ENCODE measurements around the gene ADAMTS1.

The ADAMTS1 gene

DNA sequence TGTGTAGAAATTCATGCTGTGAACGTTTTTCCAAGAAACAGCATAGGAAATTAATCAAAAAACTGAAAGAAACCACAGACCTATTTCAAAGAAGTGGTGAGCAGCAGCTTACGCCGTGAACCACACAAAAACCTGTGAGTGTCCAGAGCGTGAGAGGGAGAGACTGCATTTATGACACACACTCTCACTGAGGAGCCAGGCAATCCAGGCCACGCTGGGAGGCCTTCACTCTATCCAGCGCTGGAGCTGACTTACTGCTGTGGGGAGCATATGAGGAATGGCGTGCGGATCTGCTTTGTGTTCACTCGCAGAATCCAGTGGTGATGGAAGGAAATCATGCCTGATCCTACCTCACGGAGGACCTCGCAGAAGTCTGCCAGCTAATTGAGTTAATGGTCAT lies 12.7 kb downstream of the ADAMTS1 start:
- TF ChIP-seq, protein P1, sequence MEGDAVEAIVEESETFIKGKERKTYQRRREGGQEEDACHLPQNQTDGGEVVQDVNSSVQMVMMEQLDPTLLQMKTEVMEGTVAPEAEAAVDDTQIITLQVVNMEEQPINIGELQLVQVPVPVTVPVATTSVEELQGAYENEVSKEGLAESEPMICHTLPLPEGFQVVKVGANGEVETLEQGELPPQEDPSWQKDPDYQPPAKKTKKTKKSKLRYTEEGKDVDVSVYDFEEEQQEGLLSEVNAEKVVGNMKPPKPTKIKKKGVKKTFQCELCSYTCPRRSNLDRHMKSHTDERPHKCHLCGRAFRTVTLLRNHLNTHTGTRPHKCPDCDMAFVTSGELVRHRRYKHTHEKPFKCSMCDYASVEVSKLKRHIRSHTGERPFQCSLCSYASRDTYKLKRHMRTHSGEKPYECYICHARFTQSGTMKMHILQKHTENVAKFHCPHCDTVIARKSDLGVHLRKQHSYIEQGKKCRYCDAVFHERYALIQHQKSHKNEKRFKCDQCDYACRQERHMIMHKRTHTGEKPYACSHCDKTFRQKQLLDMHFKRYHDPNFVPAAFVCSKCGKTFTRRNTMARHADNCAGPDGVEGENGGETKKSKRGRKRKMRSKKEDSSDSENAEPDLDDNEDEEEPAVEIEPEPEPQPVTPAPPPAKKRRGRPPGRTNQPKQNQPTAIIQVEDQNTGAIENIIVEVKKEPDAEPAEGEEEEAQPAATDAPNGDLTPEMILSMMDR (conservative IDR thresholded peaks at IDR 0.05; ENCODE audit: low read length): no peak
- TF ChIP-seq EZH2phosphoT487 (IDR thresholded peaks at IDR 0.05; ENCODE audit: borderline replicate concordance): no peak
- no peaks in the 10 kb centered on the region for H3F3A ChIP-seq (ENCODE audit: low read depth)
- H3K4me3 ChIP-seq (ENCODE audit: low read length, poor library complexity, severe bottlenecking): no peak overlapping the region
- no peak overlapping the region for H3K9ac ChIP-seq (ENCODE audit: low read depth, low read length, poor library complexity, severe bottlenecking)
- no peaks in the 10 kb centered on the region for H4K20me1 ChIP-seq (ENCODE audit: insufficient read depth, low read length, poor library complexity, severe bottlenecking)
- no peaks in the 10 kb centered on the region for H3K9me2 ChIP-seq (replicated peaks; ENCODE audit: low read depth, low read length)
- no peaks in the 10 kb centered on the region; the same call in 1 of the 2 replicates for H3K9me3 ChIP-seq (ENCODE audit: insufficient read depth, low read depth, low read length)
- no peaks in the 10 kb centered on the region for H3K27me3 ChIP-seq (ENCODE audit: insufficient read depth, low read length, poor library complexity, severe bottlenecking)
- H3K79me2 ChIP-seq (ENCODE audit: insufficient read depth, low read length): no peaks in the 10 kb centered on the region
- H3K4me2 ChIP-seq (ENCODE audit: low read depth, low read length, poor library complexity, severe bottlenecking): no peak overlapping the region
- no peaks in the 10 kb centered on the region for H3K36me3 ChIP-seq (ENCODE audit: insufficient read depth, low read length)
- H2AFZ ChIP-seq (ENCODE audit: low read length): no peak overlapping the region
- H3K4me1 ChIP-seq (ENCODE audit: insufficient read depth, low read length, poor library complexity, severe bottlenecking): no peaks in the 10 kb centered on the region

DNA sequence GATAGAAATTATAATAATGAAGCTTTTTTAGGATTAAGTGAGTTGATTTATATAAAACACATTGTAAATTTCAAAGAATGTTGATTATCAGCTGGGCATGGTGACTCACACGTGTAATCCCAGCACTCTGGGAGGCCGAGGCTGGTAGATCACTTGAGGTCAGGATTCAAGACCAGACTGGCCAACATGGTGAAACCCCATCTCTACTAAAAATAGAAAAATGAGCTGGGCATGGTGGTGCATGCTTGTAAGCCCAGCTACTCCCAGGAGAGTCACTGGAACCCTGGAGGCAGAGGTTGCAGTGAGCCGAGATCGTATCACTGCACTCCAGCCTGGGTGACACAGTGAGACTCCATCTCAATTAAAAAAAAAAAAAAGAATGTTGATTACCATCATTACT lies 18.4 kb downstream of the ADAMTS1 start:
- Histone ChIP-seq H3K9me2 (replicated peaks; ENCODE audit: low read depth, low read length) (no peaks in the 10 kb centered on the region), H3K9ac (ENCODE audit: low read depth, low read length, poor library complexity, severe bottlenecking) (no peak overlapping the region), H3K79me2 (ENCODE audit: insufficient read depth, low read length) (no peaks in the 10 kb centered on the region), H3K4me1 (ENCODE audit: insufficient read depth, low read length, poor library complexity, severe bottlenecking) (no peaks in the 10 kb centered on the region), H3F3A (ENCODE audit: low read depth) (no peaks in the 10 kb centered on the region), H3K9me3 (ENCODE audit: insufficient read depth, low read depth, low read length) (no peaks in the 10 kb centered on the region), H3K36me3 (ENCODE audit: insufficient read depth, low read length) (no peaks in the 10 kb centered on the region), H4K20me1 (ENCODE audit: insufficient read depth, low read length, poor library complexity, severe bottlenecking) (no peaks in the 10 kb centered on the region), H3K4me2 (ENCODE audit: low read depth, low read length, poor library complexity, severe bottlenecking) (no peak overlapping the region), H3K27me3 (ENCODE audit: insufficient read depth, low read length, poor library complexity, severe bottlenecking) (no peaks in the 10 kb centered on the region), H2AFZ (ENCODE audit: low read length) (no peak overlapping the region), H3K4me3 (ENCODE audit: low read length, poor library complexity, severe bottlenecking) (no peak overlapping the region)
- TF ChIP-seq, protein P1 (conservative IDR thresholded peaks at IDR 0.05; ENCODE audit: low read length): no peak
- no peak for TF ChIP-seq EZH2phosphoT487 (IDR thresholded peaks at IDR 0.05; ENCODE audit: borderline replicate concordance)

DNA sequence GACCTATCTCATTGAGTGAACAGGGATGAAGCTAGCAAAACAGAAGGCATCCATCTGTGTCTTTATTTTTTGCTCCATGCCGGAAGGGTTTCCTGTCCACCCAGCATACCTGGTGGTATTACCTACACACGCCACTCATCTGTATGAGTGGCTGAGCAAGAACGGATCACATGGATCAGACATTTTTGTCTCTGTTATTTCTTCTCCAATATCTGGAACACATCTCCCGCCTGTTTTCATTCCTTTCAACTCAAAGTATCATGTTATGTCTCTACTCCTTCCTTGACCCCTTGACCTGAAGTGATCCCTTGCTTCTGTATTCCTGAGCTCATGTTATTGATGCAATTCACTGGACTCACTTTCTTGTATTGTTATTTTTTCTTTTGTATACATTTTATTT lies 24.7 kb downstream of the ADAMTS1 start:
- Histone ChIP-seq H3K9ac (ENCODE audit: low read depth, low read length, poor library complexity, severe bottlenecking) (no peak overlapping the region), H3K36me3 (ENCODE audit: insufficient read depth, low read length) (no peaks in the 10 kb centered on the region), H3K79me2 (ENCODE audit: insufficient read depth, low read length) (no peaks in the 10 kb centered on the region), H3K4me3 (ENCODE audit: low read length, poor library complexity, severe bottlenecking) (no peak overlapping the region), H3K4me2 (ENCODE audit: low read depth, low read length, poor library complexity, severe bottlenecking) (no peak overlapping the region), H2AFZ (ENCODE audit: low read length) (no peak overlapping the region), H3K27me3 (ENCODE audit: insufficient read depth, low read length, poor library complexity, severe bottlenecking) (no peaks in the 10 kb centered on the region), H3K9me3 (ENCODE audit: insufficient read depth, low read depth, low read length) (no peaks in the 10 kb centered on the region), H3K9me2 (replicated peaks; ENCODE audit: low read depth, low read length) (no peaks in the 10 kb centered on the region), H4K20me1 (ENCODE audit: insufficient read depth, low read length, poor library complexity, severe bottlenecking) (no peaks in the 10 kb centered on the region), H3K4me1 (ENCODE audit: insufficient read depth, low read length, poor library complexity, severe bottlenecking) (no peaks in the 10 kb centered on the region), H3F3A (ENCODE audit: low read depth) (no peaks in the 10 kb centered on the region)
- no peak for TF ChIP-seq EZH2phosphoT487 (IDR thresholded peaks at IDR 0.05; ENCODE audit: borderline replicate concordance)
- TF ChIP-seq, protein P1 (conservative IDR thresholded peaks at IDR 0.05; ENCODE audit: low read length): no peak
